ELR (cell line): ENCODE data around the gene CUBN.

Source experiments
- DNase-seq: peaks from one replicate; pipeline ENCODE4 v3.0.0-alpha.2; 2015; ENCODE audit warnings: low read depth

The CUBN gene

GRCh38 chr10:17041626-17042520 lies 87.7 kb downstream of the CUBN start:
- peak; percentile 68 for DNase-seq

GRCh38 chr10:17038627-17039026 lies 91.0 kb downstream of the CUBN start:
- DNase-seq: no peak

DNA sequence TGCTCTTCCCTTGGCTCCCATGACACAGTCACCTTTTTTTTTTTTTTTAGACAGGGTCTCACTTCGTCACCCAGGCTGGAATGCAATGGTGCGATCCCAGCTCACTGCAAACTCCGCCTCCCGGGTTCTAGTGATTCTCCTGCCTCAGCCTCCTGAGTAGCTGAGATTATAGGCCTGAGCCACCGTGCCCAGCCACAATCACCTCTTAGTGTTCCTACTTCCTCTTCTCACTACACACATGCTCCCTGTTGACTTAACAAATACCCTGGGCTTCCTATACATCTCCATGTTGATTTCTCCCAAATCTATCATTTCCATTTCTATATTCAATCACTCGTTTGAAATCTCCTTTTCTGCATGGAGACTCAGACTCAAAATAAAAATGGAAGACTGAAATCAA lies 91.7 kb downstream of the CUBN start:
- DNase-seq: no peak

DNA sequence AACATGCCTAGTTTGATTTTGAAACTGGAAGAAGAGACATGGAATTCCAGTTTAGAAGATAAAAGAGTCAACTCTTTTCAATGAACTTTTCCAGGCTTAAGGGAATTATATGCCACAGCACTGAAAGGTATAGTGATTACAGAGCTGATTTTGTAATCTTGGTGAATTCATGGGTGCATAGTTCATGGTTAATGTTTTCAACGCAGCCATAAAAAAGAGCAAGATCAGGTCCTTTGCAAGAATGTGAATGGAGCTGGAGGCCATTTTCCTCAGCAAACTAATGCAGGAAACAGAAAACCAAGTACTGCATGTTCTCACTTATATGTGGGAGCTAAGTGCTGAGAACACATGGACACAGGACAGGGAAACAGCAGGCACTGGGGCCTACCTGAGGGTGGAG lies 94.2 kb downstream of the CUBN start:
- DNase-seq: no peak

- no peak for DNase-seq
These were observed 95.9 kb downstream of the CUBN start for GRCh38 chr10:17033529-17034260.

GRCh38 chr10:17031637-17032635 lies 97.7 kb downstream of the CUBN start:
- no peak for DNase-seq

DNA sequence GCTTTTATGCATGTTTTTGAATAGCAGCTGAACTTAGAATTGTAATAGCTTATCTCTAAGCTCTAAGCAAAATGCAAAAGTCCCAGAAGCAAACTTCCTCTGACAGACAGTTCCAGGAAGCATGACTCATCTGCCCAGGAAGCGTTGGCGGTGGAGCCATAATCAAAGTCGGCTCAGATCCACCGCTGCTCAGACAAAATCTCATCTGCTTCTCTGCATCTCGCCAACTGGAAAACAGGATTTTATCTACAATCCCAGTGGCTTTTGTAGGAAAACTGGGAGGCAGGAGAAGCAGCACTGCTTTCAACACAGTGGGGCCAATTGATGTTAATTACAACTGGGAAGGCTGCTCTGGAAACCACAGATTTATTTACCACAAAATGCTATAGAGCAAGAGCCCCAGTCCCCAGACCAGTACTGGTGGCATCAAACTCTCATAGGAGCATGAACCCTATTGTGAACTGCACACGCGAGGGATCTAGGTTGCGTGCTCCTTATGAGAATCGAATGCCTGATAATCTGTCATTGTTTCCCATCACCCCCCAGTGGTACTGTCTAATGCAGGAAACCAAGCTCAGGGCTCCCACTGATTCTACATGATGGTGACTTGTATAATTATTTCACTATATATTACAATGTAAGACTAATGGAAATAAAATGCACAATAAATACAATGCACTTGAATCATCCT lies 99.9 kb downstream of the CUBN start:
- peak; percentile 92 for DNase-seq

- no peak for DNase-seq
These were observed 100.4 kb downstream of the CUBN start for GRCh38 chr10:17029239-17029580.

DNA sequence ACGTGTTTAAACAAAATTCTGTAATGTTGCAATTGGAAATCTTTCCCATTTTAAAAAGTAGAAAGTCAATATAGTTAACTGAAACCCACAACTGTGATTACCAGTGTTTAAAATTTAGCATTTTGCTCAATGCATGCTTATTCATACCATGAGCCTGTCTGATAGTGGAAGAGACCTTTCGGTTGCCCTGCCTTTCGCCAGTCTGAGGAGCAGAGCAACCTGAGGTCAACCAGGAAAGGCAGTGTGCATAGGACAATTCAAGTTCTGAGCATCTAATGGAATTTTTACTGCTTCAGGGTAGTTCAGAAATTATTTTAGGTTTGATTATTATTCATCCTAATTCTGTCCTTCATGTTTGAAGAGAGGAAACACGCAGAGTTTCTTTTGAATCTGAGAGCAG lies 100.8 kb downstream of the CUBN start:
- no peak for DNase-seq

- peak; percentile 92 for DNase-seq
These were observed 102.7 kb downstream of the CUBN start for GRCh38 chr10:17026686-17027485.

DNA sequence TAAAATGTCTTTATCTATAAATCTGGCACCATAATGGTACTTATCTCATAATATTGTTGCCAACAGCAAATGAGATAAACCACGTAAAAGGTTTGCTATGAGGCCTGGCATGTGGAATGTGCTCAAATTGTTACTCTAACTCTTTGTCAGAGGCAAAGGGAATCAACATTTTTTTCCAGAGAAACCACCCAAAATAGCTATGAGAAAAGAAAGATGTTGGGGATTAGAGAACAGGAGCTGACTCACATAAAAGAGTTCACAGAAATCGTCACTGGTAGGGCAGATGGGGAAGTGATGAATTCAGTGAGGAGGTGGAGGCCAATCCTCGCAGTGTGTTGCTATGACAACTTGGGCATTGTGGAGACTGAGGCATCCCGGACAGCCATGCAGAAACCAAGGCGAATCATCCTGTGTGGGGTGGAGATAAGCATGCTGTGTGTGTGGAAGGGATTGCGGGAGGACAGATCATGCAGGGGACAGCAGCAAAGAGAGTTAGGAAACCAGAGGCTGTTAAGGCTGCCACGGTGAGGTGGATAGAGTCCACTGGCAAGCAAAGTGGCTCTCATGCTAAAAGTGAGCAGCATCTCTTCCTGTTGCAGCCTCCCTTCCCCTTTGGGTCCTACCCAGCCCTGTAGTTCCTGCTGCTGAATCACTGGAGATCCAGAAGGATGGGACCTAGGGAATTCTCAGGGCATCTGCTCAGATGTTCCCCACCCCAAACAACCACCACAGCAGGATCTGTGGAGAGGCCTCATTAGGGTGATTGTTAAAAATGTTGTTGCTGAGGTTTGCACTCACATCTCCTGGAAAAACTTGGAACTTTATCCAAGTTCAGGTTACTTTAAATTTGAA lies 103.9 kb downstream of the CUBN start:
- peak; percentile 99 for DNase-seq

DNA sequence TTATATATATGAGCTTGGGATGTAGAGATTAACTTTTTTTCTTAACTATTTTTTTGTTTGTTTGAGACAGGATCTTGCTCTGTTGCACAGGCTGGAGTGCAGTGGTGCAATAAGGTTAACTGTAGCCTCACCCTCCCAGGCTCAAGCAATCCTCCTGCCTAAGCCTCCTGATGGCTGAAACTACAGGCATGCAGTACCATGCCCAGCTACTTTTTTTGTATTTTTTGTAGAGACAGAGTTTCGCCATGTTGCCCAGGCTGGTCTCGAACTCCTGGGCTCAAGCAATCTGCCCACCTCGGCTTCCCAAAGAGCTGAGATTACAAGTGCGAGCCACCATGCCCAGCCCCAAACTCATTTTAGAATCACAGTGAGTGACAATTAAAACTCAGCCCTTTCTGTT lies 105.2 kb downstream of the CUBN start:
- DNase-seq: no peak

GRCh38 chr10:17023386-17024298 lies 106.0 kb downstream of the CUBN start:
- DNase-seq: peak; percentile 100

- DNase-seq: peak; percentile 42
These were observed 106.7 kb downstream of the CUBN start for GRCh38 chr10:17022896-17023295.

GRCh38 chr10:17022466-17022825 lies 107.2 kb downstream of the CUBN start:
- no peak for DNase-seq

DNA sequence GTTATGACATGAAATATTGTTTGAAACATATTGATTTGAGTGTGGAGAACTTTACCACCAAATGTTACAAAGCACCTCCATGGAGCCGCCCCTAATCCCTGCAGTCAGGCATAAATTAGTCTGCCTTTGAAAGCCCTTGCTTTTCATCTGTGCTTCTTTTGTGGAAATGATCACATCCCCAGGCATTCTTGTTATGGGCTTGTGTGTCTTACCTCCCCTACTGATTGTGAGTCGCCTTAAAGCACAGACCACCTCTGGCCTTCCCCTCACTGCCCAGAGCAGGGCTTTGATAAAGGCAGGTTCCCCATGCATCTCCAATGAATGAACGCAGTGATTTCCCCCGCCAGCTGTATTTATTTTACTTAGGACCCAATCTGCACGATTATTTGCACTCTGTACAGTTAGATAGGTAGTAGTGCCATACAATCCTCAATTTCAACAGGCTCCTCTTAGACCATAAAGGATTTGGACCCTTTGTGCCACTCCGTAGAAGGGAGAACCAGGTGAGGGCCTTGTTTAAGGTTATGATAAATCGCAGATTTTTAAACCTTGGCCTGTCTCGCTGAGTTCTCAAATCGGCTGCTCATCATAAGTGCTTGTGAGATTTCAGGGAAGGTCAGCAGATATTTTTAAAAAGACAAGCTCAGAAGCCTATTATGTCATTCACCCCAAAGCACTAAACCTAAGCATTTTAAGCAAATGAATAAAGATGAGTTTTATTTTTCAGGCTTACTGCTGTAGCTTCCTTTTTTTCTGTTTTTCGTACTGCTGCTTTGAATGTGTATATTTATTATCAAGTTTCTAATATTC lies 107.8 kb downstream of the CUBN start:
- DNase-seq: no peak

DNA sequence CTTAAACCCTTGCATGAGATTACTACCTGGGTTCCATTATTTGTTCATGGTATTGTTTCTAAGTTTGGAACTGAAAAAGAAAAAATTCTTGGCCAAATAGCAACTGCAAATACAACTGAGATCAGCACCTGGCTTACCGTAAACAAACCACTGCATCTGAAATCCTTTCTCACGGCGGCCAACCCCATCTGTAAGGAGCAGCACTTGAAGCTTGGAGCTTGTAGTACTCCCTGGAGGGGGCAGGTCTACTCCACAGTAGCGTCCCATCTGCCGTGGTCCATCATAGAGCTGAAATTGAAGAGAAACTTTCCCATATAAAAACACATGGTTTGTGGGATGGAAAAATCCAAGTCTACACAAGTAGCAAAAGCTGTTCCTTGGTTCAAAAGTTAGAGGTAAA lies 109.9 kb downstream of the CUBN start:
- no peak for DNase-seq
